ENCODE data around the gene TMED9.

DNA sequence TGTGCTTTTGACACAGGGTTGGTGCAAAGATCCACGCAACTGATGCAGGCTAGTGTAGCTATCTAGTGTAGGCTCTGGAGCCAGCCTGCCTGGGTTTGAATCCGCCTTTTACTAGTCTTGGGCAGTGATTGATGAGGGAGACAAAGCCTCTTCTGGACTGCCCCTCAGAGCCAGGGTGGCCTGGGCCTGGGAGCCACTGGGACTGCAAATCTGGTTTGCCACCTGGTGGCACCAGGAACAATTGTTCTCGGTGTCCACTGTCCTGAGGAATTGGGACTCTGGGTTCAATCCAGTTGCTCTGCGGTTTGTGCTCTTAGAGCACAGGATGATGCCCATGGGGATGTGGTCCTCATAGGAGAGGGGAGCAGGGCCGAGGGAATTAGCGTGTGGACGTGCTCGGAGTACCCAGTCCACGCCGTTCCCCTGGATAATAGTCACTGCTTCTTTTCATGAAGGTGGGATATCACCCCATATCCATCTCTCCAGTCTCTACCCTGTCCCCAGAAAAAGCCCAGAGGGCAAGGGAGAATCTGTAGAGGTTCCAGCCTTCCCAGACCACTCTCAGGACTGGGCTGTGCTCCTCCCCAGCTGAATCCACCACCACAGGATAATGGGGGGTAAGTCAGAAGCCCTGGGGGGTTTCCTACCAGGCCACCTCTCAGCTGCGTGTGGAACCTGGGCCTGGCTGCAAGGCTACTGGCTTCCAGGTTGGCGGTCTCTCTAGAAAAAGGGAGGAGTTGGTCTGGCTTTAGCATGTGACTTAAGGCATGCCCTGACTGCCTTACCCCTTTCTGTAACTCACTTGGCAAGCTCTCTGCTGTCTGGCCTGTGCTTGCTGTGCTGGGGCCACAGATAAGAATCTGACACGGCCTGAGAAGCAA lies 9.8 kb downstream of the TMED9 start:
- TF ChIP-seq OSR1 (CRISPR knock-in tag; IDR thresholded peaks at IDR 0.05) (no peak), CSRNP3 (CRISPR knock-in tag; IDR thresholded peaks at IDR 0.05) (no peak), RARB (CRISPR knock-in tag; IDR thresholded peaks at IDR 0.05) (no peak), BACH2 (CRISPR knock-in tag; IDR thresholded peaks at IDR 0.05; ENCODE audit: borderline replicate concordance) (no peak)
- TF ChIP-seq, protein P1, sequence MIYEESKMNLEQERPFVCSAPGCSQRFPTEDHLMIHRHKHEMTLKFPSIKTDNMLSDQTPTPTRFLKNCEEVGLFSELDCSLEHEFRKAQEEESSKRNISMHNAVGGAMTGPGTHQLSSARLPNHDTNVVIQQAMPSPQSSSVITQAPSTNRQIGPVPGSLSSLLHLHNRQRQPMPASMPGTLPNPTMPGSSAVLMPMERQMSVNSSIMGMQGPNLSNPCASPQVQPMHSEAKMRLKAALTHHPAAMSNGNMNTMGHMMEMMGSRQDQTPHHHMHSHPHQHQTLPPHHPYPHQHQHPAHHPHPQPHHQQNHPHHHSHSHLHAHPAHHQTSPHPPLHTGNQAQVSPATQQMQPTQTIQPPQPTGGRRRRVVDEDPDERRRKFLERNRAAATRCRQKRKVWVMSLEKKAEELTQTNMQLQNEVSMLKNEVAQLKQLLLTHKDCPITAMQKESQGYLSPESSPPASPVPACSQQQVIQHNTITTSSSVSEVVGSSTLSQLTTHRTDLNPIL (CRISPR knock-in tag; IDR thresholded peaks at IDR 0.05; ENCODE audit: low read depth): no peak
- TF ChIP-seq, protein P2, sequence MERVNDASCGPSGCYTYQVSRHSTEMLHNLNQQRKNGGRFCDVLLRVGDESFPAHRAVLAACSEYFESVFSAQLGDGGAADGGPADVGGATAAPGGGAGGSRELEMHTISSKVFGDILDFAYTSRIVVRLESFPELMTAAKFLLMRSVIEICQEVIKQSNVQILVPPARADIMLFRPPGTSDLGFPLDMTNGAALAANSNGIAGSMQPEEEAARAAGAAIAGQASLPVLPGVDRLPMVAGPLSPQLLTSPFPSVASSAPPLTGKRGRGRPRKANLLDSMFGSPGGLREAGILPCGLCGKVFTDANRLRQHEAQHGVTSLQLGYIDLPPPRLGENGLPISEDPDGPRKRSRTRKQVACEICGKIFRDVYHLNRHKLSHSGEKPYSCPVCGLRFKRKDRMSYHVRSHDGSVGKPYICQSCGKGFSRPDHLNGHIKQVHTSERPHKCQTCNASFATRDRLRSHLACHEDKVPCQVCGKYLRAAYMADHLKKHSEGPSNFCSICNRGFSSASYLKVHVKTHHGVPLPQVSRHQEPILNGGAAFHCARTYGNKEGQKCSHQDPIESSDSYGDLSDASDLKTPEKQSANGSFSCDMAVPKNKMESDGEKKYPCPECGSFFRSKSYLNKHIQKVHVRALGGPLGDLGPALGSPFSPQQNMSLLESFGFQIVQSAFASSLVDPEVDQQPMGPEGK (CRISPR knock-in tag; IDR thresholded peaks at IDR 0.05; ENCODE audit: borderline replicate concordance): no peak

Measured in SK-N-SH treated with all-trans-retinoic acid at 6 μM for 48 hours (cell line).